ENCODE results near the gene HLF. TPM values are rescaled to one million over a fixed set of nuclear protein-coding genes. Genes with fewer than 3 reads are reported as not detected.

Gene HLF
- 3.7 and 4.8 TPM in 2 replicates for total RNA-seq

GRCh38 chr17:55264645-55265298 is at the start of gene HLF:
TSS of gene HLF (plus strand) at chr17:55264960. CDS start at chr17:55265485, 525 bp downstream.

Other genes starting within 250 kb of the HLF start
- gene MMD, start 156.9 kb downstream of the HLF start, total RNA-seq = 4.0 and 5.8 TPM in 2 replicates
- not detected in 2 replicates for gene SMIM36, start 246.5 kb downstream of the HLF start, total RNA-seq

Data from aortic smooth muscle cell (primary cell).